CD4-positive, alpha-beta T cell treated with Interleukin-4 for 1 hour (primary cell): Measurements from ENCODE around the gene ATOH1.

Experiments used
- DNase-seq, 2 donors: peaks; one replicate each; pipeline ENCODE4 v3.0.0-alpha.2; 2020 to 2022

The ATOH1 gene, protein sequence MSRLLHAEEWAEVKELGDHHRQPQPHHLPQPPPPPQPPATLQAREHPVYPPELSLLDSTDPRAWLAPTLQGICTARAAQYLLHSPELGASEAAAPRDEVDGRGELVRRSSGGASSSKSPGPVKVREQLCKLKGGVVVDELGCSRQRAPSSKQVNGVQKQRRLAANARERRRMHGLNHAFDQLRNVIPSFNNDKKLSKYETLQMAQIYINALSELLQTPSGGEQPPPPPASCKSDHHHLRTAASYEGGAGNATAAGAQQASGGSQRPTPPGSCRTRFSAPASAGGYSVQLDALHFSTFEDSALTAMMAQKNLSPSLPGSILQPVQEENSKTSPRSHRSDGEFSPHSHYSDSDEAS

GRCh38 chr4:93828332-93828994 is at the start of gene ATOH1:
Gene ATOH1 (plus strand): TSS chr4:93828753. CDS start chr4:93828927, 174 bp downstream.
- no peak for DNase-seq

GRCh38 chr4:93779228-93779627 is 49.3 kb upstream of the ATOH1 start:
- DNase-seq: no peak

DNA sequence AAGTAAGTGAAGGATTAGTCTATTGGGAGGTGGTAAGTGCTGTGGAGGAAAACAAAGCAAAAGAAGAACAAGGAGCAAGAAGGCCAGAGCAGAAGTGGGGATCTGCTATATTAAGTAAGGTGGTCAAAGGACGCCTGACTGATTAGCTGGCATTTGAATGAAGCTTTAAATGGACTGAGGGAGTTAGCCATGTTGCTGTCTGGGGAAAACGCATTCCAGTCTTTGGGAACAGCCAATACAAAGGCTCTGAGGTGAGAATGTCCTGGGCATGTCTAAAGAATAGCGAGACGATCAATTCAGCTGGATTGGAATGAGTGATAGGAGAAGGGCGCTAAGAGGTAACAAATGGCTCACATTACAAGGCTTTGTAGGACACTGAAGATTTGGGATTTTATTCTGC is 48.5 kb upstream of the ATOH1 start:
- no peak for DNase-seq

- no peak for DNase-seq
Measured at GRCh38 chr4:93781198-93781597, 47.4 kb upstream of the ATOH1 start.

DNA sequence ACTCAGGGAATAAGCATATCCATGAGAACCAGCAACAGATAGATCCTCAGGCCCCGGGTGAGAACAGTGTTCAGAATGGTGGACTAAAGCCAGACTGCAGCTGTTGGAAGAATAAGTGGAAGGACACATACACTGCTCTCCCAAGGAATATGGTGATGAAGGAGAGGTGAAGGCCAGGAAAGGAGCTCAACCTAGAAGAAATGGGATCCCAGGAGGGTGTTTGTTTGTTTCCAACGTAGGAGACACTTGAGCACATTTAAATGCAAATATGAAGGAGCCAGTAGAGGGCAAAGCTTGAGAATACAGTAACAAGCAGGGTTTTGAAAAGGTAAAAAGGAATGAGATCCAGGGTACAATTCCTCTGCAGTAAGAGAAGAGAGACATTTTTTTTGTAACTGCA is 42.4 kb upstream of the ATOH1 start:
- DNase-seq: no peak

- no peak for DNase-seq
Measured at GRCh38 chr4:93788712-93789111, 39.8 kb upstream of the ATOH1 start.

DNA sequence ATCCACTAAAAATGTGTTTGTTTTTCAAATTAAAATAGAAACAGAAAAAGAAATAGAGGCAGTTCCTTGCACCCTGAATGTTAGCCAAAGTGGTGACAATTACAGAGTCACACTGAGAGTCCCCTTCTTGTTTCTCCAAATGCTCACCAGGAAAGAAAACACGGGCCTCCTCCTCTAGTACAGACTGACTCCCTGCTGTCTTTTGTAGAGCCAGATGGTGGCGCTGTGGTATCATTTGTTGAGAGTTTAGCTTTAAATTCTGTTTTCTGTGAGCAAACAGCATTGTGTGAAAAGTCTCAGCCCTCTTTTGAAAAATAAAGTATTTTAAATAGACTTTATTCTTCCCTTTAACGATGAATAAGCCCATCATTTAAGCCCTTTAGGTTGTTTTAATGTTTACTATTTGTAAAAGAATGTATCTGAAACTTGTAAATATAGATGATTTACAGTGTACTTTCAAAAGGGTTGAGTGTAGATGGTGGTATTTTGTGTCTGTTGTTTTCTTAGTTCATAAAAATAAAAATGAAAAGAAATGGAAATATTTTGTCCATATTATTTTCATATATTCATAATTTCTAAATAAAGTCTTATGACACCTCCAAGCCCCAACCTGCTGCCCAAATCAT is 36.9 kb upstream of the ATOH1 start:
- peak in 1 of 2 donors; percentile 3 for DNase-seq

- DNase-seq: no peak
Measured at GRCh38 chr4:93802045-93802444, 26.5 kb upstream of the ATOH1 start.

- no peak for DNase-seq
Measured at GRCh38 chr4:93809773-93810172, 18.8 kb upstream of the ATOH1 start.

DNA sequence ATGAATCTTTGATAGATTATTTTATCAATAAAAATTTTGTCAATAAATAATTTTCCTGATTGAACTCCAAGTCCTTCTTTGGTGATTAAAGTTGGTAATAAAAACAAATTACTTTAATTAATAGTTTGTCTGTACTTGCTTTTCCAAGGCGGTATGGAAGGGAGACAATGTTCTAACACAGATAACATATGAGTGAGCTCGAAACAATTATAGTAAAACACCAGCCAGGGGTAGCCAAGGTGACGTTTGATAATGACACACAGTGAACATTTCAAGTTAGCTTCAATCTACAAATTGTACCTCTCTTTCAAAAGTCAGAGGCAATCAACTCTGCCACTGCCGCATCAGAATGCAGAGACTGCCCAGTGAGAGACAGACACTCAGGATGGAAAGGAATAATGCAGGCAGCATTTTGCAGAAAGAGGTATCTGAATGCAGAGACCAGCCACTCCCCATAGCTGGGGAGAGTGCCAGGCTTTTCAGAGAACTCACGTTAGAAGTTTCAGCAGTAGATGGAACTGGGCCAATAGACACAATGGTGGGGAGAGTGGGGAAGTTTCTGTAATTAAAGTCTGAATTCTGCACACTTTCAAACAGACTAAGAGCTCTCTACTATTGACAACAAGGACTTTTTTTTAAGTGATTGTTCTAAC is 18.1 kb upstream of the ATOH1 start:
- no peak for DNase-seq

DNA sequence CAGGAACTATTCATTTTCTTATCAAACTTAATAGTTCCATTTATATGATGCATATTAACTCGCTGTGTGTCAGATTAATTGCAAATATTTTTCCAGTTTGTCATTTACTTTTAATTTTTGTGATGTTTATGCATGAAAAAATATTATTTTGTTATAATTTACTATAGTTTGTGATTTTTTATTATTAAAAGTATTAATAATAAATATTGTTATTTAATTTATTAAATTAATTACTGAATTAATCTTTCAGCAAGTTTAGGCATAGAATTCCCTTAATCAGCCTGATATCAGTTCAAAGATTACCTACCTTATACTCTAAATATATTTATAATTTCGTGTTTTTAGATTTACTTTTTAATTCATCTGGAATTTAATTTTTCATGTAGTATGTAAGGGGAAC is 15.5 kb upstream of the ATOH1 start:
- DNase-seq: no peak

- no peak for DNase-seq
Measured at GRCh38 chr4:93814141-93814540, 14.4 kb upstream of the ATOH1 start.

DNA sequence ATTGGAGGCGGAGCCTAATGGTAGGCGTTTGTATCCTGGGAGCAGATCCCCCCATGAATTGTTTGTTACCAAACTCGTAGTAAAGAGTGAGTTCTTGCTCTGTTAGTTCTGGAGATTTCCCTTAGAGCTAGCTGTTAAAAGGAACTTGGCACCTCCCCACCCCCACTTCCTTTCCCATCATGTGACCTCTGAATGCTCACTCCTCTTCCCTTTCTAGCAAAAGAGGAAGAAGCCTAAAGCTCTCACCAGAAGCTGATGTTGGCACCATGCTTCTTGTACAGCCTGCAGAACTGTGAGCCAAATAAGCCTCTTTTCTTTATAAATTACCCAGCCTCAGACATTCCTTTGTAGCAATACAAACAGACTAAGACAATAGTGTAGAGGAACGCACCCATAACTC is 13.8 kb upstream of the ATOH1 start:
- peak in 1 of 2 donors; percentile 16 for DNase-seq

GRCh38 chr4:93825551-93826216 is 2.9 kb upstream of the ATOH1 start:
- no peak for DNase-seq

DNA sequence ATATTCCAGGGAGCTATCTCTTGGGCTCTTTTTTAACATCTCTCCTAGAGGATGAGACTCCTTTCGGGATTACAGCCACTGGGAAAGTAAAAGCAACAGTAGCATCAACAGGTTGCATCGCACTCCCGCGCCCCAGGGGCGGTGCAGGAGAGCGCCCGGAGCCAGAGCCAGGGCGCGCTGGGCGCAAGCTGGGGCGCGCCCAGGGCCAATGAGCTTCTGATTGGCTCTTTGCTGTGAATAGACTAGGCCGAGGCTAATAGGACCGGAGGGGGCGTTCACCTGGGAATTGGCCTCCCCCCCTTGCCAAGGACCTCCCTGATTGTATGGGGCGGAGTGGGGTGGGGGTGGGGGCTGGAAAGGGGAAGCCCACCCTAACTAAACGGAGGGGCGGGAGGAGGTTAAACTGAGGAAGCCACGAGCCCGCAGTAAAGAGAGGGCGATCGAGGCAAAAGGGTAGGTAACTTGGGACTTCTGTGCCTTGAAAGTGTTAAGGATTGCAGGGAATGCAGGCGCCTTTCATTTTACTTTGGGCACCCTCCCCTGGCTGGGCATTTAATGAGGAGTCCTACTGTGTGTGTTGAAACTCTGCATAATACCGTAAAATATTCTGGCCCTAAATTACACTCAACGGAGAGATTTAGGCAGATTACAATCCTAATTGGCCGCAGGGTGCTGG is 1.1 kb upstream of the ATOH1 start:
- no peak for DNase-seq

GRCh38 chr4:93828995-93829819 is 654 bp downstream of the ATOH1 start:
- no peak for DNase-seq

DNA sequence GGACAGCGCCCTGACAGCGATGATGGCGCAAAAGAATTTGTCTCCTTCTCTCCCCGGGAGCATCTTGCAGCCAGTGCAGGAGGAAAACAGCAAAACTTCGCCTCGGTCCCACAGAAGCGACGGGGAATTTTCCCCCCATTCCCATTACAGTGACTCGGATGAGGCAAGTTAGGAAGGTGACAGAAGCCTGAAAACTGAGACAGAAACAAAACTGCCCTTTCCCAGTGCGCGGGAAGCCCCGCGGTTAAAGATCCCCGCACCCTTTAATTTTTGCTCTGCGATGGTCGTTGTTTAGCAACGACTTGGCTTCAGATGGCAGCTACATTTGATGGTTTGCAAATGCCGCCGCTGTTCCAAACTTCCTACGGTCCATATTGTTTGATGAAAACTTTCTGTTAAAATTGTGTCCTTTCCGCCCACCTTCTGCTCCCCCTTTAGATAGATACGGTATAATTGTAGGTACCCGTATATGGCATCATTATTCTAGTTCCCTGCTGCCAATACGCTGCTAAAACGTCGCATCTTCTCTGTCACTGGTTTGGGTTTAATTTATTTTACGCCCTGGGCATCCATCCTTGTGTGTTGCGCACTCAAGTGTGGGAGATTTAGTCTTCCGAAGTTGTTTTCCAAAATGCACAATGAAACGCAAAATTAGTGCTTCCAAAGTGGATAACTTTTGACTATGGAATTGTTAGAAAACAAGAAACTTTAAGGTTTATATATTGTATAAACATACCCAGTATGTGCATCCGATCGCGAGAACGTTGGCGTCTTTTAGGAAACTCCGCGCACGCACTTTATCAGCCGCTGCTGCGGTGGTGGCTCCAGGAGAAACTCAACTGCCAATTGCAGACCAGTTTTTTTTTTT is 1.5 kb downstream of the ATOH1 start:
- DNase-seq: no peak

DNA sequence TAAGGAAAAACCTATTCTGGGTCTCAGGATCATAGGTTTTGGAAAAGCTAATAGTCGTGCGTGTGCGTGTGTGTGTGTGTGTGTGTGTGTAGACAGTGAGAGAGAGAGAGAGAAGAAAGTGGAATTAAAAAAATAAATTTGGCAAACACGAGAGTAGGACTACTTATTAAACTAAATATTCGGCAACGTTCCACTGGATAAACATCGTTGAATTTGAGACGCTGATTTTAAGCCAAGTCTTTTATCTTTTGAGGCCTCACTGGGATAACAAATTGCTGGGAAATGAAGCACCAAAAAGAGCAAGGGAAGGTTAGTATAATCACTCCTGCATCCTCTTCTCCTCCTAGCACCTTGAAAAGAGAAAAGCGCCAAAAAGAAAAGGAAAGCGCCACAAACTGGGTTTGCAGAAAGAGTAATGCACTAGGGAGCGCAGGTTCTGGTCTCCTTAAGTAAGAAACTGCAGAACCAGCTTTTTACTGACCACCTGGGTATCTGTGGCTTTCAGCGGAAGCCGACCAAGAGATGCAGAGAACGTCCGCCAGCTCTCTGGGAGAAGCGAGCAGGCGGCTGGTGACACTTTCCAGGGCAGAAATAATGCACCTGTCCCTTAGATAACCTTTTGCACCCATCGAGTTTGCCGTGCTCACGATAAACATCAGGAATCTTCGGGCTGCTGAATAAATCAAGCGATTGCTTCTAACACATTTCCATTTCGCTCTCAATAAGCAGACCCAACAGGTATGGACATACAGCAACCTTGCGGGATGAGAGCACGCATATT is 3.4 kb downstream of the ATOH1 start:
- no peak for DNase-seq

DNA sequence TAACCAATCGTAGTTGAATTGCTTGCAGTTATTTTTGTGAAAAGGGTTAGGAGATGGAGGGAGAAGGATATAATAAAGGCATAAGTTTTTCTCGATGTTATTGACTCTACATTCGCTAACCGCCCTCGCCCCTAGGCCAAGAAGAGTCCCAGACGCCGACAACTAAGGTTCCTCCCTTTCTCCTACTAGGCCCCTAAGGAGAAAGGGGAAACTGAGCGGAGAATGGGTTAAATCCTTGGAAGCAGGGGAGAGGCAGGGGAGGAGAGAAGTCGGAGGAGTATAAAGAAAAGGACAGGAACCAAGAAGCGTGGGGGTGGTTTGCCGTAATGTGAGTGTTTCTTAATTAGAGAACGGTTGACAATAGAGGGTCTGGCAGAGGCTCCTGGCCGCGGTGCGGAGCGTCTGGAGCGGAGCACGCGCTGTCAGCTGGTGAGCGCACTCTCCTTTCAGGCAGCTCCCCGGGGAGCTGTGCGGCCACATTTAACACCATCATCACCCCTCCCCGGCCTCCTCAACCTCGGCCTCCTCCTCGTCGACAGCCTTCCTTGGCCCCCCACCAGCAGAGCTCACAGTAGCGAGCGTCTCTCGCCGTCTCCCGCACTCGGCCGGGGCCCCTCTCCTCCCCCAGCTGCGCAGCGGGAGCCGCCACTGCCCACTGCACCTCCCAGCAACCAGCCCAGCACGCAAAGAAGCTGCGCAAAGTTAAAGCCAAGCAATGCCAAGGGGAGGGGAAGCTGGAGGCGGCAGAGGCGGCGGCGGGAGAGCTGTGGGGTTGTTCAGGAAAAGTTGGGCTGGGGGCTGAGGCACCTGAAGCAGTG is 5.9 kb downstream of the ATOH1 start:
- no peak for DNase-seq
